ENCODE data around the gene C12orf50. TPM values are rescaled to one million over a fixed set of nuclear protein-coding genes. Genes with fewer than 3 reads are reported as not detected.
"Not testable (repeated sequence)": the region's sequence is repeated elsewhere in the genome, so short reads cannot be mapped to it uniquely, and the experiment has no call there.

C12orf50 gene
- total and polyA plus RNA-seq, 9 of the 15 experiments (the other 6 are each of a cell fraction or from before 2014, with no cell fraction given): 0.07 to 0.14 (median 0.11) TPM; not detected in 6

DNA sequence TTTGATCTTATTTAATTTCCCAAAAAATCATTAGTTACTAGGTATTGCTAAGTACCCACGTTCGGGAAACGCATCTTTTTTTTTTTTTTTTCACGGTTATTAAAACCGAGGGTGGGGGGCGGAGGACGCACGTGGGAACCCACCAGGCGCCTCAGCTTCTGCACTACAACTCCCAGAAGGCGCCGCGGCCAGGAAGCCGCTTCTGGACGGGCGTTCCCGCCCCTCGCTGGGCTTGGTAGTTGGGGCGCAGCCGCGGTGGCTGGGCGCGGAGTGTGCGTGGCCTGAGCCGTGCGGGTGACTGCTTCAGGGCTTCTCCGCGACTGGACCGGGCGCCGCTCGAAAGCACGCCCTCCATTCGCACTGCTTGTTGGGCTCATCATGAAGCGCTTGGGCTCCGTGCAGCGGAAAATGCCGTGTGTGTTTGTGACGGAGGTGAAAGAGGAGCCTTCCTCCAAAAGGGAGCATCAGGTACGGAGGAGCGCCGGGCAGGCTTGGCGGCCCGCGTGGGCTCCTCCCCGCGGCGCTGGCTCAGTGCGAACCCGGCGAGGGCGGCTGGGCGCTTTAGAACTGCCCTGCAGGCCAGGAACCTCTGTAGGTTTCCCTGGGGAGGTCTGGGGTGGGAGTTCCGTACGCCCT, 6.2 kb upstream of the C12orf50 start (continued):
- TF ChIP-seq, protein P1, sequence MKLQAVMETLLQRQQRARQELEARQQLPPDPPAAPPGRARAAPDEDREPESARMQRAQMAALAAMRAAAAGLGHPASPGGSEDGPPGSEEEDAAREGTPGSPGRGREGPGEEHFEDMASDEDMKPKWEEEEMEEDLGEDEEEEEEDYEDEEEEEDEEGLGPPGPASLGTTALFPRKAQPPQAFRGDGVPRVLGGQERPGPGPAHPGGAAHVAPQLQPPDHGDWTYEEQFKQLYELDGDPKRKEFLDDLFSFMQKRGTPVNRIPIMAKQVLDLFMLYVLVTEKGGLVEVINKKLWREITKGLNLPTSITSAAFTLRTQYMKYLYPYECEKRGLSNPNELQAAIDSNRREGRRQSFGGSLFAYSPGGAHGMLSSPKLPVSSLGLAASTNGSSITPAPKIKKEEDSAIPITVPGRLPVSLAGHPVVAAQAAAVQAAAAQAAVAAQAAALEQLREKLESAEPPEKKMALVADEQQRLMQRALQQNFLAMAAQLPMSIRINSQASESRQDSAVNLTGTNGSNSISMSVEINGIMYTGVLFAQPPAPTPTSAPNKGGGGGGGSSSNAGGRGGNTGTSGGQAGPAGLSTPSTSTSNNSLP (IDR thresholded peaks at IDR 0.05; ENCODE audit: borderline replicate concordance, low read depth, low read length): no peak
- peak; percentile 19 for TF ChIP-seq RBM22 (IDR thresholded peaks at IDR 0.05; ENCODE audit: low read depth, low read length, poor library complexity, severe bottlenecking)
- TF ChIP-seq, protein P2, sequence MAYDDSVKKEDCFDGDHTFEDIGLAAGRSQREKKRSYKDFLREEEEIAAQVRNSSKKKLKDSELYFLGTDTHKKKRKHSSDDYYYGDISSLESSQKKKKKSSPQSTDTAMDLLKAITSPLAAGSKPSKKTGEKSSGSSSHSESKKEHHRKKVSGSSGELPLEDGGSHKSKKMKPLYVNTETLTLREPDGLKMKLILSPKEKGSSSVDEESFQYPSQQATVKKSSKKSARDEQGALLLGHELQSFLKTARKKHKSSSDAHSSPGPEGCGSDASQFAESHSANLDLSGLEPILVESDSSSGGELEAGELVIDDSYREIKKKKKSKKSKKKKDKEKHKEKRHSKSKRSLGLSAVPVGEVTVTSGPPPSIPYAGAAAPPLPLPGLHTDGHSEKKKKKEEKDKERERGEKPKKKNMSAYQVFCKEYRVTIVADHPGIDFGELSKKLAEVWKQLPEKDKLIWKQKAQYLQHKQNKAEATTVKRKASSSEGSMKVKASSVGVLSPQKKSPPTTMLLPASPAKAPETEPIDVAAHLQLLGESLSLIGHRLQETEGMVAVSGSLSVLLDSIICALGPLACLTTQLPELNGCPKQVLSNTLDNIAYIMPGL (CRISPR knock-in tag; IDR thresholded peaks at IDR 0.05): no peak
- TF ChIP-seq TAF9B (IDR thresholded peaks at IDR 0.05; ENCODE audit: partially characterized antibody): no peak

DNA sequence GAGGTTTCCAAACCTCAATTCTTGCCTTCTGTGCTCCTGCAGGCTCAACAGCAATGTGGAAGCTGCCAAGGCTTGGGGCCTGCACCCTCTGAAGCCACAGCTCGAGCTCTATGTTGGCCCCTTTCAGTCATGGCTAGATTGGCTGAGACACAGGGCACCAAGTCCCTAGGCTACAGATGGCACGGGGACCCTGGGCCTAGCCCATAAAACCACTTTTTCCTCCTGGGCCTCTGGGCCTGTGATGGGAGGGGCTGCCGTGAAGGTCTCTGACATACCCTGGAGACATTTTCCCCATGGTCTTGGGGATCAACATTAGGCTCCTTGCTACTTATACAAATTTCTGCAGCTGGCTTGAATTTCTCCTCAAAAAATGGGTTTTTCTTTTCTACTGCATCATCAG, 2.0 kb upstream of the C12orf50 start:
- H3K79me2 ChIP-seq (ENCODE audit: control insufficient read depth, insufficient read depth, low read length); BruUV-seq (replicated peaks); H3K27ac ChIP-seq (ENCODE audit: extremely low read depth, low read depth, low read length); DNase-seq (ENCODE audit: extremely low read depth in 1 of 4, low spot score in 3 of 4); H3K4me3 ChIP-seq; H3K9me1 ChIP-seq (ENCODE audit: control insufficient read depth, insufficient read depth, low read length); H2AFZ ChIP-seq (ENCODE audit: low read depth, low read length); in situ Hi-C loops (cut with MboI); H3K4me2 ChIP-seq (ENCODE audit: insufficient read depth, low read length); H3K27me3 ChIP-seq (ENCODE audit: control insufficient read depth in 2 of 2, insufficient read depth in 2 of 2, low read length in 2 of 2); intact Hi-C loops (cut with micrococcal nuclease); CTCF ChIA-PET (ENCODE audit: low intra/inter-chr PET ratio); POLR2A ChIA-PET; H4K20me1 ChIP-seq (replicated peaks; ENCODE audit: control insufficient read depth, insufficient read depth, low read length); H3K9ac ChIP-seq (ENCODE audit: insufficient read depth in 1 of 2, low read depth in 2 of 2, low read length in 2 of 2); H3K36me3 ChIP-seq (ENCODE audit: control insufficient read depth, insufficient read depth, low read length); ATAC-seq; H3K9me3 ChIP-seq (replicated peaks; ENCODE audit: control insufficient read depth, insufficient read depth, low read depth, low read length); FAIRE-seq; H3K4me1 ChIP-seq (replicated peaks in 1 of 2; ENCODE audit: control insufficient read depth in 2 of 2, insufficient read depth in 2 of 2, low read length in 2 of 2): not testable (repeated sequence)
- 0% methylated on average over 3 of the region's 3 CpGs for WGBS (ENCODE audit: insufficient coverage, low coverage, missing lambda C conversion rate)
